A549 treated with DMSO at 1 μM for 4 hours (cell line): Measurements from ENCODE around the gene UTP4. TPM values are rescaled to one million over a fixed set of nuclear protein-coding genes. Genes with fewer than 3 reads are reported as not detected.

Experiments
- total RNA-seq: library from RNA; stranded (reverse); fragments of 200-300 nt; extraction: Qiagen RNA extraction; gene quantifications from 5 replicates; pipeline ENCODE4 v1.2.3, GENCODE V29; 2022; ENCODE audit warnings: low read depth

Gene UTP4
- 84.7 to 89.7 TPM (median 86.4 TPM) in 5 replicates for total RNA-seq

GRCh38 chr16:69132424-69133252 lies at the start of gene UTP4, which contains the start of gene CHTF8:
Gene UTP4, plus strand, starts transcription at chr16:69132649. Its CDS starts 811 bp downstream, at chr16:69133460.
Gene CHTF8, minus strand, starts transcription at chr16:69132588. Its CDS starts 11,130 bp downstream, at chr16:69121458.

GRCh38 chr16:69105501-69106361 lies 26.7 kb upstream of the UTP4 start, which contains the start of gene HAS3:
Gene HAS3, plus strand, starts transcription at chr16:69105653. Its CDS starts 3,743 bp downstream, at chr16:69109396.

DNA sequence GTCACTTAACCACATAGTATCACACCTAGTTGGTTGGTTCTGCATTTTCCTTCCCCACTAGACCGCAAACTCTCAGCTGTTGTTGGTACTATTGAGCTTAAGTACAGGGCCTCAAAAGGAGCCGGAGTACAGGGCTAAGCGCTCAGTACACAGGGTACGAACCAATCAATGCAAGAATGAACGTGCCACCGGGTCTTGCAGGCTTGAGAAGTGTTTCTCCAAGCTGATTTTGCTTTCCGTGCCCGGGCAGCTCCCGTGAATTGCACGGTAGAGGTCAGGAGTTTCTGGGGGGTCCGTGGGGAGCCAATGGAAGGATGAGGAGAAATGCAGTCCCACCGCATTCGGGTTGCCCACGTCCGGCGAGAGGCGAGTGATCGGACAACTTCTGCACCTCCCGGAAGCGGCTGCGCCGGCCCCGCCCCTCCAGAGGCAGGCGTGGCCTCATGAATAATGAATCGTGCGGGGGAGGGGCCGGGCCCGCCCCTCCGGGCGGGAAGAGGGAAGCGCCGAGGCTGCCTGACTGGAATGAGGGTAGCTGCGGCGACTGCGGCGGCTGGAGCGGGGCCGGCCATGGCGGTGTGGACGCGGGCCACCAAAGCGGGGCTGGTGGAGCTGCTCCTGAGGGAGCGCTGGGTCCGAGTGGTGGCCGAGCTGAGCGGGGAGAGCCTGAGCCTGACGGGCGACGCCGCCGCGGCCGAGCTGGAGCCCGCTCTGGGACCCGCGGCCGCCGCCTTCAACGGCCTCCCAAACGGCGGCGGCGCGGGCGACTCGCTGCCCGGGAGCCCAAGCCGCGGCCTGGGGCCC lies 54.4 kb downstream of the UTP4 start, which contains the start of gene SNTB2:
SNTB2 (plus strand) TSS at position 523 of the 804 bp plus-strand sequence; CDS start at position 526, 3 bp downstream.

Other genes starting within 250 kb of the UTP4 start
- 34.4 to 49.5 TPM (median 44.1 TPM) in 5 replicates for gene HAS3, start 27.0 kb upstream of the UTP4 start, total RNA-seq
- gene CHTF8, start 61 bp upstream of the UTP4 start, total RNA-seq: 101 to 139 TPM (median 133 TPM) in 5 replicates
- 6.0 to 9.5 TPM (median 7.9 TPM) in 5 replicates for gene SNTB2, start 54.5 kb downstream of the UTP4 start, total RNA-seq
- gene VPS4A, start 178.7 kb downstream of the UTP4 start, total RNA-seq: 29.0 to 33.2 TPM (median 29.5 TPM) in 5 replicates
- 20.6 to 40.1 TPM (median 36.9 TPM) in 5 replicates for gene PDF, start 197.9 kb downstream of the UTP4 start, total RNA-seq
- 16.1 to 27.5 TPM (median 26.5 TPM) in 5 replicates for gene COG8, start 206.9 kb downstream of the UTP4 start, total RNA-seq
- gene NIP7, start 207.1 kb downstream of the UTP4 start, total RNA-seq: 55.7 to 75.5 TPM (median 61.9 TPM) in 5 replicates
- 0.09 to 0.20 TPM in 2 of 5 replicates, not detected in the others for gene TMED6, start 219.1 kb downstream of the UTP4 start, total RNA-seq